ENCODE results near the gene ADCY9.

Gene ADCY9

GRCh38 chr16:4011940-4012629 is 104.2 kb downstream of the ADCY9 start:
- no peaks in the 10 kb centered on the region for H3K27me3 ChIP-seq (replicated peaks)
- no peaks in the 10 kb centered on the region for H3K36me3 ChIP-seq (replicated peaks)
- no peak for TF ChIP-seq CTCF (IDR thresholded peaks at IDR 0.05; ENCODE audit: low read depth, low read length, missing control alignments)
- no peak overlapping the region for H3K4me3 ChIP-seq (ENCODE audit: low read depth, low read length)
- DNase-seq = no peak
- no peak overlapping the region for H3K27ac ChIP-seq
- in situ Hi-C loops (cut with HindIII; ENCODE audit: low pct_ligation_motif_present, low sequenced_read_pairs) = no loop called here

GRCh38 chr16:4011225-4011939 is 104.9 kb downstream of the ADCY9 start:
- in situ Hi-C loops (cut with HindIII; ENCODE audit: low pct_ligation_motif_present, low sequenced_read_pairs) = no loop called here
- Histone ChIP-seq H3K4me3 (ENCODE audit: low read depth, low read length) (no peak overlapping the region), H3K36me3 (replicated peaks) (no peaks in the 10 kb centered on the region), H3K27ac (no peak overlapping the region), H3K27me3 (replicated peaks) (no peaks in the 10 kb centered on the region)
- TF ChIP-seq CTCF (IDR thresholded peaks at IDR 0.05; ENCODE audit: low read depth, low read length, missing control alignments) = no peak
- no peak for DNase-seq

GRCh38 chr16:4010225-4011158 is 105.8 kb downstream of the ADCY9 start:
- Histone ChIP-seq H3K27me3 (replicated peaks) (no peaks in the 10 kb centered on the region), H3K4me3 (ENCODE audit: low read depth, low read length) (no peak overlapping the region), H3K36me3 (replicated peaks) (no peaks in the 10 kb centered on the region), H3K27ac (no peak overlapping the region)
- in situ Hi-C loops (cut with HindIII; ENCODE audit: low pct_ligation_motif_present, low sequenced_read_pairs) = no loop called here
- TF ChIP-seq CTCF (IDR thresholded peaks at IDR 0.05; ENCODE audit: low read depth, low read length, missing control alignments) = no peak
- DNase-seq = no peak

- H3K27ac ChIP-seq = no peak overlapping the region
- H3K27me3 ChIP-seq (replicated peaks) = no peaks in the 10 kb centered on the region
- no peaks in the 10 kb centered on the region for H3K36me3 ChIP-seq (replicated peaks)
- DNase-seq = no peak
- no peak for TF ChIP-seq CTCF (IDR thresholded peaks at IDR 0.05; ENCODE audit: low read depth, low read length, missing control alignments)
- in situ Hi-C loops (cut with HindIII; ENCODE audit: low pct_ligation_motif_present, low sequenced_read_pairs) = no loop called here
- H3K4me3 ChIP-seq (ENCODE audit: low read depth, low read length) = no peak overlapping the region
Observed at GRCh38 chr16:4009177-4009576, 107.1 kb downstream of the ADCY9 start.

- no peaks in the 10 kb centered on the region for H3K27me3 ChIP-seq (replicated peaks)
- no peak overlapping the region for H3K4me3 ChIP-seq (ENCODE audit: low read depth, low read length)
- in situ Hi-C loops (cut with HindIII; ENCODE audit: low pct_ligation_motif_present, low sequenced_read_pairs) = no loop called here
- no peak for DNase-seq
- H3K36me3 ChIP-seq (replicated peaks) = no peaks in the 10 kb centered on the region
- no peak for TF ChIP-seq CTCF (IDR thresholded peaks at IDR 0.05; ENCODE audit: low read depth, low read length, missing control alignments)
- H3K27ac ChIP-seq = no peak overlapping the region
Observed at GRCh38 chr16:4008116-4008515, 108.1 kb downstream of the ADCY9 start.

Measured in brain microvascular endothelial cell (primary cell).